WTC11 (cell line): ENCODE results near the gene FIGNL2. TPM values are rescaled to one million over a fixed set of nuclear protein-coding genes. Genes with fewer than 3 reads are reported as not detected.

Source experiments
- ATAC-seq: fragments of 200-7000 bp; cut with Tn5 transposase; 2 replicates; pipeline ENCODE4 v1.10.0; 2021; ENCODE audit warnings: mild to moderate bottlenecking, moderate library complexity
- CTCF ChIA-PET: fragments of 300-600 bp; sonication (Branson Sonifier 250); formaldehyde crosslinking; loops from one replicate; lab custom pipeline; 2021; ENCODE audit warnings: antibody characterized with exemption; lab: Charles Lee
- POLR2A ChIA-PET: fragments of 350-600 bp; sonication (Branson Sonifier 250); formaldehyde crosslinking; loops from one replicate; lab custom pipeline; 2021; ENCODE audit warnings: antibody characterized with exemption; lab: Charles Lee
- DNase-seq: peaks from one replicate; pipeline ENCODE4 v3.0.0; 2021; ENCODE audit warnings: low spot score
- H3K27ac Mint-ChIP-seq: 2 replicates; pipeline ENCODE4 v1.8.0; 2021; ENCODE audit warnings: mixed read lengths
- H3K27me3 Mint-ChIP-seq: 2 replicates; pipeline ENCODE4 v1.8.0; 2021; ENCODE audit warnings: low read depth, mild to moderate bottlenecking, moderate library complexity, mixed read lengths
- H3K36me3 Mint-ChIP-seq: 2 replicates; pipeline ENCODE4 v1.8.0; 2021; ENCODE audit warnings: mixed read lengths
- H3K4me1 Mint-ChIP-seq: 2 replicates; pipeline ENCODE4 v1.8.0; 2022; ENCODE audit warnings: mixed read lengths
- H3K4me3 Mint-ChIP-seq: 2 replicates; pipeline ENCODE4 v1.8.0; 2021; ENCODE audit warnings: mild to moderate bottlenecking, moderate library complexity, mixed read lengths
- H3K9me3 Mint-ChIP-seq: 2 replicates; pipeline ENCODE4 v1.8.0; 2021; ENCODE audit warnings: mixed read lengths
- ARID4B ChIP-seq: sonication (generic); formaldehyde crosslinking; IDR thresholded peaks from 2 replicates; pipeline ENCODE4 v1.8.0; 2023; ENCODE audit warnings: missing genetic modification reagents, mild to moderate bottlenecking, borderline replicate concordance
- ATF1 ChIP-seq: sonication (generic); formaldehyde crosslinking; IDR thresholded peaks from 2 replicates; pipeline ENCODE4 v1.8.1; 2023; ENCODE audit warnings: mild to moderate bottlenecking, moderate library complexity, missing genetic modification reagents
- ATF2 ChIP-seq: sonication (generic); formaldehyde crosslinking; IDR thresholded peaks from 2 replicates; pipeline ENCODE4 v1.8.1; 2022; ENCODE audit warnings: low read depth, missing genetic modification reagents, borderline replicate concordance
- ATF6 ChIP-seq: sonication (generic); formaldehyde crosslinking; IDR thresholded peaks from 2 replicates; pipeline ENCODE4 v1.8.1; 2023; ENCODE audit warnings: mild to moderate bottlenecking, missing genetic modification reagents
- FOXJ3 ChIP-seq: sonication (generic); formaldehyde crosslinking; IDR thresholded peaks from 2 replicates; pipeline ENCODE4 v1.9.0; 2021; ENCODE audit warnings: missing genetic modification reagents, mild to moderate bottlenecking, borderline replicate concordance
- GABPB1 ChIP-seq: sonication (generic); formaldehyde crosslinking; IDR thresholded peaks from 2 replicates; pipeline ENCODE4 v1.8.1; 2023; ENCODE audit warnings: mild to moderate bottlenecking, missing genetic modification reagents
- GTF2I ChIP-seq: fragments of 250-450 bp; sonication (Bioruptor Pico); conservative IDR thresholded peaks from 2 replicates; pipeline ENCODE4 v1.4.0; 2021; ENCODE audit warnings: mild to moderate bottlenecking
- IRF1 ChIP-seq: sonication (generic); formaldehyde crosslinking; IDR thresholded peaks from 2 replicates; pipeline ENCODE4 v1.8.0; 2023; ENCODE audit warnings: missing genetic modification reagents
- JAZF1 ChIP-seq: fragments of 250-450 bp; sonication (Bioruptor Pico); IDR thresholded peaks from 2 replicates; pipeline ENCODE4 v1.9.0; 2021; ENCODE audit warnings: moderate library complexity, mild to moderate bottlenecking, inconsistent platforms
- KAT7 ChIP-seq: sonication (generic); formaldehyde crosslinking; IDR thresholded peaks from 2 replicates; pipeline ENCODE4 v1.8.1; 2023; ENCODE audit warnings: missing genetic modification reagents, mild to moderate bottlenecking, borderline replicate concordance
- PREB ChIP-seq: sonication (generic); formaldehyde crosslinking; IDR thresholded peaks from 2 replicates; pipeline ENCODE4 v1.8.1; 2022; ENCODE audit warnings: mild to moderate bottlenecking, missing genetic modification reagents, moderate library complexity, borderline replicate concordance
- SP1 ChIP-seq: sonication (generic); formaldehyde crosslinking; conservative IDR thresholded peaks from 2 replicates; pipeline ENCODE4 v1.8.1; 2022; ENCODE audit warnings: missing genetic modification reagents
- TEAD4 ChIP-seq: sonication (generic); formaldehyde crosslinking; IDR thresholded peaks from 2 replicates; pipeline ENCODE4 v1.8.0; 2022; ENCODE audit warnings: mild to moderate bottlenecking, missing genetic modification reagents
- ZNF232 ChIP-seq: sonication (generic); formaldehyde crosslinking; IDR thresholded peaks from 2 replicates; pipeline ENCODE4 v1.8.0; 2022; ENCODE audit warnings: mild to moderate bottlenecking, missing genetic modification reagents
- ZNF423 ChIP-seq: fragments of 250-450 bp; sonication (Bioruptor Pico); IDR thresholded peaks from 2 replicates; pipeline ENCODE4 v2.1.2; 2022; ENCODE audit warnings: mild to moderate bottlenecking, moderate library complexity
- ZNF532 ChIP-seq: fragments of 250-450 bp; sonication (Bioruptor Pico); IDR thresholded peaks from 2 replicates; pipeline ENCODE4 v1.9.0; 2021; ENCODE audit warnings: mild to moderate bottlenecking, borderline replicate concordance
- ZNF671 ChIP-seq: fragments of 250-450 bp; sonication (Bioruptor Pico); IDR thresholded peaks from 2 replicates; pipeline ENCODE4 v1.8.0; 2021; ENCODE audit warnings: mild to moderate bottlenecking
- ZSCAN18 ChIP-seq: fragments of 250-450 bp; sonication (Bioruptor Pico); IDR thresholded peaks from 2 replicates; pipeline ENCODE4 v2.1.2; 2022; ENCODE audit warnings: mild to moderate bottlenecking, moderate library complexity
- total RNA-seq: library from RNA; stranded (reverse); gene quantifications from 3 replicates; pipeline ENCODE4 v1.2.3, GENCODE V29; 2021

Gene FIGNL2
- total RNA-seq, 1 experiment from 2014 or later = 9.9 TPM

GRCh38 chr12:51890133-51890464 lies 41.6 kb upstream of the FIGNL2 start:
- Mint-ChIP-seq H3K27me3 (peaks cover 14% of the 10 kb centered on the region), H3K4me1 (peaks cover 25% of the 10 kb centered on the region), H3K9me3 (peaks cover 3% of the 10 kb centered on the region), H3K36me3 (no peaks in the 10 kb centered on the region), H3K4me3 (no peak overlapping the region), H3K27ac (no peak overlapping the region)
- CTCF ChIA-PET = interaction anchor here (0.9 to 4.9 kb wide), 19 partner anchors 9 to 300 kb away, joined by 3 to 57 read pairs (median 8); partner anchors contain the start of genes FIGNL2 and TAMALIN
- TF ChIP-seq ATF1 (no peak), ZNF532 (CRISPR knock-in tag) (no peak), FOXJ3 (no peak), ARID4B (CRISPR knock-in tag) (no peak), ZSCAN18 (CRISPR knock-in tag) (no peak), TEAD4 (no peak), GABPB1 (no peak), ATF6 (no peak), ZNF423 (CRISPR knock-in tag) (no peak), ZNF232 (CRISPR knock-in tag) (no peak), JAZF1 (CRISPR knock-in tag) (no peak), ZNF671 (CRISPR knock-in tag) (no peak), ATF2 (CRISPR knock-in tag) (no peak), KAT7 (CRISPR knock-in tag) (no peak), PREB (CRISPR knock-in tag) (no peak), GTF2I (CRISPR knock-in tag) (no peak), IRF1 (CRISPR knock-in tag) (no peak), SP1 (CRISPR knock-in tag) (no peak)
- DNase-seq (no peak), ATAC-seq (no peak)
- POLR2A ChIA-PET = no interaction called here
